Breast epithelium (tissue), 4 donors: ENCODE measurements around the gene SYT5. TPM values are rescaled to one million over a fixed set of nuclear protein-coding genes. Genes with fewer than 3 reads are reported as not detected.

Source experiments
- DNase-seq, 2 donors: peaks; one replicate each; pipeline ENCODE4 v3.0.0-alpha.2; 2019; ENCODE audit warnings: low spot score in 2 of 2
- H3K27ac ChIP-seq, 2 donors: fragments of 200-600 bp; sonication (generic) in 1 of 2; one replicate each; pipeline ENCODE4 v1.5.1; 2016 to 2019; ENCODE audit warnings: mild to moderate bottlenecking in 1 of 2
- H3K27me3 ChIP-seq, 2 donors: fragments of 200-600 bp; sonication (generic) in 1 of 2; one replicate each; pipeline versions ENCODE4 v1.5.1 to v1.6.0; 2017 to 2019; ENCODE audit warnings: control low read depth in 1 of 2, mild to moderate bottlenecking in 1 of 2
- H3K36me3 ChIP-seq: fragments of 200-600 bp; one replicate; pipeline ENCODE4 v1.5.1; 2019
- H3K4me1 ChIP-seq, 2 donors: fragments of 200-600 bp; sonication (generic); one replicate each; pipeline ENCODE4 v1.5.1; 2016 to 2019; ENCODE audit warnings: control low read depth in 1 of 2
- H3K4me3 ChIP-seq, 3 donors: fragments of 200-600 bp; sonication (generic); 1 replicate in 2 of 3; 2 replicates in 1 of 3; pipeline ENCODE4 v1.5.1; 2016 to 2019; ENCODE audit warnings: mild to moderate bottlenecking in 3 of 3, moderate library complexity in 2 of 3
- H3K9me3 ChIP-seq, 2 donors: fragments of 200-600 bp; sonication (generic) in 1 of 2; one replicate each; pipeline ENCODE4 v1.5.1; 2016 to 2019; ENCODE audit warnings: control low read depth in 1 of 2
- CTCF ChIP-seq, 3 donors: fragments of 450-650 bp; IDR thresholded peaks; one replicate each; pipeline ENCODE4 v1.5.1; 2016 to 2017; ENCODE audit warnings: antibody characterized with exemption in 3 of 3, mild to moderate bottlenecking in 3 of 3, moderate library complexity in 3 of 3
- POLR2A ChIP-seq: fragments of 450-650 bp; IDR thresholded peaks from one replicate; pipeline ENCODE4 v1.6.1; 2016; ENCODE audit warnings: antibody characterized with exemption, mild to moderate bottlenecking, moderate library complexity
- POLR2AphosphoS5 ChIP-seq, 3 donors: sonication (generic); formaldehyde crosslinking; IDR thresholded peaks; one replicate each; pipeline ENCODE4 v1.6.1; 2017; ENCODE audit warnings: antibody characterized with exemption in 3 of 3
- intact Hi-C: fragments of 100-400 bp; cut with DNase I; formaldehyde crosslinking; loops from one replicate; pipeline ENCODE4 v1.15.1; 2023; ENCODE audit warnings: low total_unique reads
- total RNA-seq, 3 donors: library from RNA; depleted of rRNA; stranded (reverse); fragments of >200 nt; gene quantifications; one replicate each; pipeline ENCODE4 v1.1.0, GENCODE V29; 2016

SYT5 gene
- total RNA-seq, 3 donors from 2014 or later, result under 0.01 TPM; not detected in 2

GRCh38 chr19:55160986-55161365 is 19.1 kb downstream of the SYT5 start:
- intact Hi-C loops, result no loop called here
- Histone ChIP-seq H3K4me3 (peak overlapping the region in 1 of 3 donors; percentile 39), H3K27ac (no peak overlapping the region), H3K27me3 (peaks cover 8 to 55% of the 10 kb centered on the region in 2 donors), H3K36me3 (no peaks in the 10 kb centered on the region), H3K9me3 (no peaks in the 10 kb centered on the region), H3K4me1 (no peaks in the 10 kb centered on the region)
- DNase-seq, result no peak
- no peak for TF ChIP-seq POLR2A

DNA sequence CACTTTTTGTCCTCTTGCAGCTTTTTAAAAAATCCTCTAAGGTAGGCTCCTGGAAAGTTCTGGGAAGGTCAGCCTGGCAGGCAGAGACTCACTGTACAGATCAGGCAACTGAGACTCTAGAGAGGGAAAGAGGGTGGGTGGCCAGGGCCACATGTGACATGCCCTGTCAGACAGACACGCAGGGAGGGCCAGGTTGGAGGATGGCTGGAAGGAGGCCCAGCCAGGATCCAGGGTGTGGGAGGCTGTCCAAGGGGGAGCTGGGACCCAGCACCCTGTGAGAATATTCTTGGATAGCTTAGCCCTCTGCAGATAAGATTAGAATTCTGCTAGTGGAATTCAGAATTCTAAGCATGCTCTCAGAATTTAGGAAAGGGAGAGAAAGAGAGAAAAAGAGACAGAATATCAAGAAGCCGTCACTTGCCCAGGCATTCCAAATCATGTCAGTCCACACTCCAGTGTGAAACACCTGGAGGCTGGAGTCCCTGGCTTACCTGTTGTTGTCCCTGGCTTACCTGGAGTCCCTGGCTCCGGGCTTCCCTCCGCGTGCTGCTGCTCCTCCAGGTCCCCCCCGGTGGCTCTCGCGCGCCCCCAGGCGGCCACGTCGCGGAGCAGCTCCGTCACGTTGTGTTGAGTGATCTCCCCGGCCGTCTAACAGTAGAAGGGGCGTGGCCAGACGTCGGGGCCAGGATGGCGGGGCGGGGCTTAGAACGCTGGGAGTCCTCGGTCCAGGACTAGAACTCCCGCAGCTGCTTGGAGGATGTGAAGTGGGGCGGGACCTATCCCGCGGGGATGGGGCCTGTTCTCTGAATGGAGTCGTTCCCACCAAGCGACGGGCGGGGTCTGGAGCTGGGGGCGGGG is 19.7 kb downstream of the SYT5 start:
- peaks cover 8 to 57% of the 10 kb centered on the region in 2 donors for H3K27me3 ChIP-seq
- H3K4me1 ChIP-seq, result no peaks in the 10 kb centered on the region
- intact Hi-C loops, result no loop called here
- peak overlapping the region in 1 of 3 donors; percentile 39 for H3K4me3 ChIP-seq
- H3K9me3 ChIP-seq, result no peaks in the 10 kb centered on the region
- peak; percentile 58 to 79 for DNase-seq
- no peaks in the 10 kb centered on the region for H3K36me3 ChIP-seq
- peak; percentile 14 to 64 (median 55) for TF ChIP-seq CTCF (IDR thresholded peaks at IDR 0.05)
- no peak for TF ChIP-seq POLR2AphosphoS5 (IDR thresholded peaks at IDR 0.05)
- TF ChIP-seq POLR2A, result no peak
- H3K27ac ChIP-seq, result no peak overlapping the region

DNA sequence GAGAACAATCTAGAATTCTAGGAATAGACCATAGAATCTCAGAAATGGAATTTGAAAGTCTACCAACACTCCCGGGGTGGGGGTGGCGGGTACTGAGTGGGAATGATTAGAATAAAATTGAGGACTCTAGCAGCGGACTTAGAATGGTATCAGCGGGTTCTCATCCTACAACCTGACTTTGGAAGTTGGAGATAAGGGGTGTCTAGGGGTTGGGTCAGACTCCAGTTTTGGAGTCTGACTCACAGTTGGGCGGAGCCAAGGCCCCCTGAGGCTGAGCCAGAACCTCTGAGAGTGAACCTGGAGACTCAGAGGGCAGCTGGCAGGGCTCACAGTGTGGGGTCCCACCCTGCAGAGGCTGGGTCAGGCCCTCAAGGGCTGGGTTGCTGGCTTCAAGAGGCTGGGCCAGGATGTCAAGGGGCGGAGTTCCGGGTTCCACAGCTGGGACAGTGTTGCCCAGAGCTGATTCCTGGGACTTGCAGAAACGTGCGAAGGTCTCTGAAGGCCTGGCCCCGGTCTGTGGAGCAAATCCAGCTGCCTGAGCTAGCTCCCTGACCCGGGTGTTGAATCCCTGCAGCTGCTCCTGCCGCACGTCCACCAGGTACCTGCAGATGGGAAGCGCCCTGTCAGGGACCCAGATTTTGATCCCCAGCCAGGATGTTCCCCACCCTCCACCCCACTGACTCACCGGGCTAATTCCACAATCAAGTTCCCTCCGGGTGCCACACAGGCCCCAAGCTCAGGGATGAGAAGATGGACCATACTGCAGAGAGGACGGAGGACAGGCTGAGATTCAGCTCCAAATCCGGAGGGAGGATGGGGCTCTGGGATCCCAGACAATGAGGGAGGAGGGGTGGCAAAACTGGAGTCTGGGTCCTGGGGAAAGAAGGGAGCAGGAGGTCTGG is 21.0 kb downstream of the SYT5 start:
- no peak overlapping the region for H3K4me3 ChIP-seq
- H3K36me3 ChIP-seq, result no peaks in the 10 kb centered on the region
- no peaks in the 10 kb centered on the region for H3K9me3 ChIP-seq
- no peaks in the 10 kb centered on the region for H3K4me1 ChIP-seq
- intact Hi-C loops, result no loop called here
- peaks cover 8 to 64% of the 10 kb centered on the region in 2 donors for H3K27me3 ChIP-seq
- H3K27ac ChIP-seq, result no peak overlapping the region
- TF ChIP-seq CTCF (IDR thresholded peaks at IDR 0.05) (no peak), POLR2A (no peak), POLR2AphosphoS5 (IDR thresholded peaks at IDR 0.05) (no peak)
- no peak for DNase-seq

DNA sequence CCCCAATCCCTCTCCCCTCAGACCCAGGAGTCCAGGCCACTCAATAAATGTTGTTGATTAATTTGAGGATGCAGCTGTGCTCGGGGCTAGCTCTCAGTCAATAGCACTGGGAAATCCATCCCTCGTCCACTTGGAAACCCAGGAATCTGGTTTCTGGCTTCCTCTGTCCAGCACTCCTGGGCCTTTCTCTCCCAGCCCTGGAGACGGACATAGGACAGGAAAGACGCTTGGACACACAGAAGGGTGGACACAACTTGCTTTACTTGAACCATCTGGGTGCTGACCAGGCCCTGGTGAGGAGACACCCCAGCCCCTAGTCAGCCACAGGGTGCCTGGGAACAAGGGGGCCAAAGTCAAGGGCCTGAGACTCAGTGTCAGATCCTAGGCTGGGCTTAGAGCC is 21.7 kb downstream of the SYT5 start:
- intact Hi-C loops, result no loop called here
- no peak for DNase-seq
- no peaks in the 10 kb centered on the region for H3K4me1 ChIP-seq
- peaks cover 8 to 67% of the 10 kb centered on the region in 2 donors for H3K27me3 ChIP-seq
- no peaks in the 10 kb centered on the region for H3K9me3 ChIP-seq
- no peak for TF ChIP-seq CTCF (IDR thresholded peaks at IDR 0.05)
- no peak for TF ChIP-seq POLR2AphosphoS5 (IDR thresholded peaks at IDR 0.05)
- TF ChIP-seq POLR2A, result no peak
- no peak overlapping the region for H3K27ac ChIP-seq
- no peaks in the 10 kb centered on the region for H3K36me3 ChIP-seq
- no peak overlapping the region for H3K4me3 ChIP-seq

- no peak for DNase-seq
- intact Hi-C loops, result no loop called here
- no peaks in the 10 kb centered on the region for H3K9me3 ChIP-seq
- no peak for TF ChIP-seq POLR2A
- TF ChIP-seq CTCF (IDR thresholded peaks at IDR 0.05), result no peak
- no peak for TF ChIP-seq POLR2AphosphoS5 (IDR thresholded peaks at IDR 0.05)
- no peaks in the 10 kb centered on the region for H3K4me1 ChIP-seq
- peaks cover 8 to 60% of the 10 kb centered on the region in 2 donors for H3K27me3 ChIP-seq
- peak within 1 kb of the TSS in 1 of 3 donors; percentile 52 for H3K4me3 ChIP-seq
- no peaks in the 10 kb centered on the region for H3K36me3 ChIP-seq
- no peak within 1 kb of the TSS for H3K27ac ChIP-seq
Observed at GRCh38 chr19:55157064-55157908, 22.8 kb downstream of the SYT5 start, which contains the start of gene TNNI3. TNNI3 (minus strand) TSS chr19:55157732; CDS start chr19:55157589, 143 bp downstream.
